SK-N-SH (cell line): ENCODE results near the gene PCBP3. TPM values are rescaled to one million over a fixed set of nuclear protein-coding genes. Genes with fewer than 3 reads are reported as not detected.

ENCODE experiments used
- CTCF ChIA-PET: fragments of 300-600, 350-600 bp; formaldehyde crosslinking; extraction: SDS; loops from one replicate; lab custom pipeline; 2021; lab: Yijun Ruan, JAX
- POLR2A ChIA-PET: fragments of 350-600 bp; sonication (Branson Sonifier 250); formaldehyde crosslinking; extraction: SDS; loops from one replicate; lab custom pipeline; 2020; ENCODE audit warnings: antibody characterized with exemption, inconsistent platforms; lab: Yijun Ruan, JAX
- DNase-seq: peaks from one replicate; pipeline ENCODE4 v3.0.0; 2012
- H2AFZ ChIP-seq: fragments of 200-600 bp; sonication (generic); 2 replicates; pipeline ENCODE4 v1.8.1; 2016; ENCODE audit warnings: antibody characterized with exemption, mild to moderate bottlenecking, low read depth
- H3F3A ChIP-seq: fragments of 200-600 bp; sonication (generic); replicated peaks from 2 replicates; pipeline ENCODE3; 2016; ENCODE audit warnings: antibody characterized with exemption, mild to moderate bottlenecking; ENCODE audit not compliant: insufficient read depth
- H3K27ac ChIP-seq, 2 experiments: fragments of 200-500 bp in 1 of 2; fragments of 200-600 bp in 1 of 2; sonication (Bioruptor generic) in 1 of 2; sonication (generic), shearing (Covaris generic) in 1 of 2; 2 replicates each; pipeline versions ENCODE4 v1.5.1 to v1.6.1; 2014 to 2016; ENCODE audit warnings: low read depth in 2 of 2, inconsistent platforms in 1 of 2, low read length in 1 of 2, mild to moderate bottlenecking in 1 of 2, mixed read lengths in 1 of 2
- H3K27me3 ChIP-seq: fragments of 200-600 bp; sonication (generic), shearing (Covaris generic); 2 replicates; pipeline ENCODE4 v1.6.1; 2016; ENCODE audit warnings: mixed run types; ENCODE audit not compliant: insufficient read depth
- H3K36me3 ChIP-seq, 2 experiments: fragments of 200-500 bp in 1 of 2; fragments of 200-600 bp in 1 of 2; sonication (Bioruptor generic) in 1 of 2; sonication (generic) in 1 of 2; replicated peaks in 1 of 2; 2 replicates each; pipeline versions ENCODE3 to v1.5.1; 2014 to 2016; ENCODE audit warnings: low read length in 1 of 2, mild to moderate bottlenecking in 1 of 2; ENCODE audit not compliant: insufficient read depth in 2 of 2, control insufficient read depth in 1 of 2
- H3K4me1 ChIP-seq, 2 experiments: fragments of 200-500 bp in 1 of 2; fragments of 200-600 bp in 1 of 2; sonication (Bioruptor generic) in 1 of 2; sonication (generic), shearing (Covaris generic) in 1 of 2; 2 replicates each; pipeline versions ENCODE4 v1.5.1 to v1.6.1; 2014 to 2016; ENCODE audit warnings: low read depth in 1 of 2, low read length in 1 of 2, mixed run types in 1 of 2; ENCODE audit not compliant: insufficient read depth in 2 of 2, control insufficient read depth in 1 of 2
- H3K4me2 ChIP-seq: fragments of 200-600 bp; sonication (generic), shearing (Covaris generic); 2 replicates; pipeline ENCODE4 v1.6.1; 2017; ENCODE audit warnings: mixed run types
- H3K4me3 ChIP-seq, 2 experiments: fragments of 200-500 bp in 1 of 2; fragments of 200-600 bp in 1 of 2; sonication (Bioruptor generic) in 1 of 2; sonication (generic), shearing (Covaris generic) in 1 of 2; 2 replicates each; pipeline versions ENCODE4 v1.5.1 to v1.8.1; 2014 to 2016; ENCODE audit warnings: low read depth in 2 of 2, inconsistent platforms in 1 of 2, low read length in 1 of 2, mild to moderate bottlenecking in 1 of 2, mixed read lengths in 1 of 2, moderate library complexity in 1 of 2
- H3K79me2 ChIP-seq: fragments of 200-600 bp; sonication (generic); 2 replicates; pipeline ENCODE4 v1.8.1; 2017; ENCODE audit warnings: mild to moderate bottlenecking; ENCODE audit not compliant: insufficient read depth
- H3K9ac ChIP-seq: fragments of 200-600 bp; sonication (generic); 2 replicates; pipeline ENCODE4 v1.6.1; 2017; ENCODE audit warnings: mixed run types
- H3K9me2 ChIP-seq: fragments of 200-600 bp; sonication (generic); 2 replicates; pipeline ENCODE4 v1.6.1; 2017; ENCODE audit warnings: mixed run types
- H3K9me3 ChIP-seq: fragments of 200-600 bp; sonication (generic); 2 replicates; pipeline ENCODE4 v1.6.1; 2017; ENCODE audit warnings: mixed run types, mild to moderate bottlenecking, moderate library complexity
- H4K20me1 ChIP-seq: fragments of 200-600 bp; sonication (generic); 2 replicates; pipeline ENCODE4 v1.6.1; 2017; ENCODE audit warnings: mild to moderate bottlenecking, mixed run types; ENCODE audit not compliant: insufficient read depth
- CTCF ChIP-seq: fragments of 200-600 bp; sonication (generic); IDR thresholded peaks from 2 replicates; pipeline ENCODE4 v1.6.1; 2017; ENCODE audit warnings: antibody characterized with exemption, mild to moderate bottlenecking, moderate library complexity
- ELF1 ChIP-seq: IDR thresholded peaks from 2 replicates; pipeline ENCODE4 v1.4.0; 2012
- EZH2phosphoT487 ChIP-seq: fragments of 200-600 bp; sonication (generic); IDR thresholded peaks from 2 replicates; pipeline ENCODE4 v1.6.1; 2017; ENCODE audit warnings: low read depth, mixed run types, mild to moderate bottlenecking, antibody characterized with exemption, moderate library complexity, borderline replicate concordance
- JUND ChIP-seq: IDR thresholded peaks from 2 replicates; pipeline ENCODE4 v1.4.0; 2012
- MAX ChIP-seq: IDR thresholded peaks from 2 replicates; pipeline ENCODE4 v1.4.0; 2012; ENCODE audit warnings: low read depth
- MEF2A ChIP-seq: IDR thresholded peaks from 2 replicates; pipeline ENCODE4 v1.4.0; 2012; ENCODE audit warnings: low read depth, borderline replicate concordance
- MXI1 ChIP-seq: IDR thresholded peaks from 2 replicates; pipeline ENCODE4 v1.6.1; 2012; ENCODE audit warnings: mild to moderate bottlenecking, low read depth, low read length, improper control_type of control experiment
- RAD21 ChIP-seq: IDR thresholded peaks from 2 replicates; pipeline ENCODE4 v1.6.1; 2012; ENCODE audit warnings: mild to moderate bottlenecking, low read length
- RCOR1 ChIP-seq: fragments of 150-350 bp; IDR thresholded peaks from 2 replicates; pipeline ENCODE4 v1.6.1; 2017; ENCODE audit warnings: antibody characterized with exemption, low read length
- RXRA ChIP-seq: IDR thresholded peaks from 2 replicates; pipeline ENCODE4 v1.4.0; 2012; ENCODE audit warnings: low read depth, mild to moderate bottlenecking, borderline replicate concordance
- SMC3 ChIP-seq: IDR thresholded peaks from 2 replicates; pipeline ENCODE4 v1.6.1; 2012; ENCODE audit warnings: low read depth, low read length, improper control_type of control experiment
- TAF1 ChIP-seq: IDR thresholded peaks from 2 replicates; pipeline ENCODE4 v1.6.1; 2012; ENCODE audit warnings: low read depth, mild to moderate bottlenecking, low read length, moderate library complexity, borderline replicate concordance
- TCF12 ChIP-seq: IDR thresholded peaks from 2 replicates; pipeline ENCODE4 v1.4.0; 2012
- TEAD4 ChIP-seq: IDR thresholded peaks from 2 replicates; pipeline ENCODE4 v1.4.0; 2012; ENCODE audit warnings: mild to moderate bottlenecking, borderline replicate concordance; ENCODE audit not compliant: insufficient read depth
- USF2 ChIP-seq: fragments of 150-350 bp; IDR thresholded peaks from 2 replicates; pipeline ENCODE4 v1.6.1; 2017; ENCODE audit warnings: antibody characterized with exemption, low read length, low read depth, borderline replicate concordance
- YY1 ChIP-seq: IDR thresholded peaks from 2 replicates; pipeline ENCODE4 v1.4.0; 2012; ENCODE audit warnings: low read depth, mild to moderate bottlenecking
- WGBS: methylation state at CpG from one replicate; pipeline ENCODE4 v1.1.6; 2017; ENCODE audit warnings: low lambda C conversion rate; 5-methylcytosine and 5-hydroxymethylcytosine counted together
- polyA plus RNA-seq, 3 experiments: library from polyadenylated mRNA; depleted of rRNA; stranded (reverse); fragments of >200 nt; gene quantifications; 2 replicates each; pipeline ENCODE4 v1.2.3, GENCODE V29; 2012
- TF ChIP-seq, protein P1 (sequence below): IDR thresholded peaks from 2 replicates; pipeline ENCODE4 v1.4.0; 2012; ENCODE audit warnings: low read depth, borderline replicate concordance
- TF ChIP-seq, protein P2 (sequence below): IDR thresholded peaks from 2 replicates; pipeline ENCODE4 v1.4.0; 2012; ENCODE audit warnings: low read depth, borderline replicate concordance

Gene PCBP3
- polyA plus RNA-seq, 1 of the 3 experiments (the other 2 are of a cell fraction), result 9.5 TPM

GRCh38 chr21:45943630-45944540 is 300.4 kb downstream of the PCBP3 start:
- Histone ChIP-seq H3F3A (no peaks in the 10 kb centered on the region), H4K20me1 (no peaks in the 10 kb centered on the region), H3K36me3 (no peaks in the 10 kb centered on the region), H3K4me2 (no peak overlapping the region), H3K4me1 (no peaks in the 10 kb centered on the region), H2AFZ (no peak overlapping the region), H3K9ac (no peak overlapping the region), H3K27me3 (no peaks in the 10 kb centered on the region), H3K9me2 (no peaks in the 10 kb centered on the region), H3K9me3 (no peaks in the 10 kb centered on the region)
- WGBS, result 68% methylated on average over 7 of the region's 8 CpGs
- no peak for DNase-seq
- POLR2A ChIA-PET, result no interaction called here
- TF ChIP-seq EZH2phosphoT487 (no peak), TAF1 (no peak), TEAD4 (no peak), TCF12 (no peak), MEF2A (no peak), RAD21 (no peak), MAX (no peak), YY1 (no peak), RXRA (no peak), USF2 (no peak), CTCF (no peak), MXI1 (no peak), RCOR1 (no peak), ELF1 (no peak), JUND (no peak), SMC3 (no peak)
- TF ChIP-seq, protein P1, sequence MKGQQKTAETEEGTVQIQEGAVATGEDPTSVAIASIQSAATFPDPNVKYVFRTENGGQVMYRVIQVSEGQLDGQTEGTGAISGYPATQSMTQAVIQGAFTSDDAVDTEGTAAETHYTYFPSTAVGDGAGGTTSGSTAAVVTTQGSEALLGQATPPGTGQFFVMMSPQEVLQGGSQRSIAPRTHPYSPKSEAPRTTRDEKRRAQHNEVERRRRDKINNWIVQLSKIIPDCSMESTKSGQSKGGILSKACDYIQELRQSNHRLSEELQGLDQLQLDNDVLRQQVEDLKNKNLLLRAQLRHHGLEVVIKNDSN, result no peak
- TF ChIP-seq, protein P2, sequence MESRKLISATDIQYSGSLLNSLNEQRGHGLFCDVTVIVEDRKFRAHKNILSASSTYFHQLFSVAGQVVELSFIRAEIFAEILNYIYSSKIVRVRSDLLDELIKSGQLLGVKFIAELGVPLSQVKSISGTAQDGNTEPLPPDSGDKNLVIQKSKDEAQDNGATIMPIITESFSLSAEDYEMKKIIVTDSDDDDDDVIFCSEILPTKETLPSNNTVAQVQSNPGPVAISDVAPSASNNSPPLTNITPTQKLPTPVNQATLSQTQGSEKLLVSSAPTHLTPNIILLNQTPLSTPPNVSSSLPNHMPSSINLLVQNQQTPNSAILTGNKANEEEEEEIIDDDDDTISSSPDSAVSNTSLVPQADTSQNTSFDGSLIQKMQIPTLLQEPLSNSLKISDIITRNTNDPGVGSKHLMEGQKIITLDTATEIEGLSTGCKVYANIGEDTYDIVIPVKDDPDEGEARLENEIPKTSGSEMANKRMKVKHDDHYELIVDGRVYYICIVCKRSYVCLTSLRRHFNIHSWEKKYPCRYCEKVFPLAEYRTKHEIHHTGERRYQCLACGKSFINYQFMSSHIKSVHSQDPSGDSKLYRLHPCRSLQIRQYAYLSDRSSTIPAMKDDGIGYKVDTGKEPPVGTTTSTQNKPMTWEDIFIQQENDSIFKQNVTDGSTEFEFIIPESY, result no peak
- TF ChIP-seq, all 33 proteins: peak for 0
- Histone ChIP-seq H3K27ac (no peak overlapping the region), H3K4me3 (no peak overlapping the region), H3K79me2 (no peaks in the 10 kb centered on the region)
- CTCF ChIA-PET, result interaction anchor here (0.7 to 1.3 kb wide), 3 partner anchors 18 to 200 kb away, joined by 3 to 4 read pairs (median 3); no protein-coding TSS in a partner anchor
